ENCODE results near the gene PCDH8. TPM values are rescaled to one million over a fixed set of nuclear protein-coding genes. Genes with fewer than 3 reads are reported as not detected.

The PCDH8 gene
- total and polyA plus RNA-seq, 2 donors (not counting 1 experiment from before 2014, with no cell fraction given), result not detected

DNA sequence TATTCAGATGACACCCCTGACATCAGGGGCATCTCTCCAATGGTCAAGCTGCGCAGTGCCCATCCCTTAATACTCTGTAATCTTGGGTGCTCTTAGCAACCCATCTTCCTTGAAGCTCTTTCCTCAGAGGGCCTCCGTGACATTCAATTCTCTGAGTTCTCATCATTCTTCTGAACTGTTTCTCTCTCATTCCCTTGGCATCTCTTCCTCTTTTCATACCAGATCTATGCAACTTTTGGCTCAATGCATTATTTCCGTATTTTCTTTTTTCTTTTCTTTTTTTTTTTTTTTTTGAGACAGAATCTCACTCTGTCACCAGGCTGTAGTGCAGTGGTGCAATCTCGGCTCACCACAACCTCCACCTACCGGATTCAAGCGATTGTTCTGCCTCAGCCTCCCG is 53.9 kb downstream of the PCDH8 start:
- H3K4me3 ChIP-seq (replicated peaks in 1 of 4; ENCODE audit: control extremely low read depth in 1 of 4, insufficient read depth in 1 of 4, low read depth in 3 of 4, low read length in 4 of 4), result no peak overlapping the region
- TF ChIP-seq, protein P1, sequence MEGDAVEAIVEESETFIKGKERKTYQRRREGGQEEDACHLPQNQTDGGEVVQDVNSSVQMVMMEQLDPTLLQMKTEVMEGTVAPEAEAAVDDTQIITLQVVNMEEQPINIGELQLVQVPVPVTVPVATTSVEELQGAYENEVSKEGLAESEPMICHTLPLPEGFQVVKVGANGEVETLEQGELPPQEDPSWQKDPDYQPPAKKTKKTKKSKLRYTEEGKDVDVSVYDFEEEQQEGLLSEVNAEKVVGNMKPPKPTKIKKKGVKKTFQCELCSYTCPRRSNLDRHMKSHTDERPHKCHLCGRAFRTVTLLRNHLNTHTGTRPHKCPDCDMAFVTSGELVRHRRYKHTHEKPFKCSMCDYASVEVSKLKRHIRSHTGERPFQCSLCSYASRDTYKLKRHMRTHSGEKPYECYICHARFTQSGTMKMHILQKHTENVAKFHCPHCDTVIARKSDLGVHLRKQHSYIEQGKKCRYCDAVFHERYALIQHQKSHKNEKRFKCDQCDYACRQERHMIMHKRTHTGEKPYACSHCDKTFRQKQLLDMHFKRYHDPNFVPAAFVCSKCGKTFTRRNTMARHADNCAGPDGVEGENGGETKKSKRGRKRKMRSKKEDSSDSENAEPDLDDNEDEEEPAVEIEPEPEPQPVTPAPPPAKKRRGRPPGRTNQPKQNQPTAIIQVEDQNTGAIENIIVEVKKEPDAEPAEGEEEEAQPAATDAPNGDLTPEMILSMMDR (conservative IDR thresholded peaks at IDR 0.05 in 1 of 2, IDR thresholded peaks at IDR 0.05 in 1 of 2; ENCODE audit: low read depth in 1 of 2, low read length in 2 of 2), result no peak
- TF ChIP-seq EZH2 (IDR thresholded peaks at IDR 0.05; ENCODE audit: low read length, missing control alignments), result no peak
- no peak overlapping the region for H3K9ac ChIP-seq (ENCODE audit: insufficient read depth, low read length)
- no peaks in the 10 kb centered on the region for H3K36me3 ChIP-seq (ENCODE audit: control insufficient read depth, insufficient read depth, low read length)
- DNase-seq (ENCODE audit: low read depth in 2 of 2), result no peak
- H3K9me3 ChIP-seq (ENCODE audit: control insufficient read depth, insufficient read depth, low read depth, low read length), result no peaks in the 10 kb centered on the region
- no peak overlapping the region for H2AFZ ChIP-seq (ENCODE audit: low read length)
- H3K4me2 ChIP-seq (ENCODE audit: extremely low read depth, insufficient read depth, low read length), result no peak overlapping the region
- no peaks in the 10 kb centered on the region for H3K27me3 ChIP-seq (ENCODE audit: control insufficient read depth, insufficient read depth, low read length)
- H3K4me1 ChIP-seq (ENCODE audit: control insufficient read depth, extremely low read depth, insufficient read depth, low read length), result no peaks in the 10 kb centered on the region
- H3K79me2 ChIP-seq (ENCODE audit: control insufficient read depth, insufficient read depth, low read length), result no peaks in the 10 kb centered on the region
- H4K20me1 ChIP-seq (ENCODE audit: control insufficient read depth, extremely low read depth, insufficient read depth, low read length), result no peaks in the 10 kb centered on the region
- no peak overlapping the region for H3K27ac ChIP-seq (ENCODE audit: insufficient read depth, low read length)

DNA sequence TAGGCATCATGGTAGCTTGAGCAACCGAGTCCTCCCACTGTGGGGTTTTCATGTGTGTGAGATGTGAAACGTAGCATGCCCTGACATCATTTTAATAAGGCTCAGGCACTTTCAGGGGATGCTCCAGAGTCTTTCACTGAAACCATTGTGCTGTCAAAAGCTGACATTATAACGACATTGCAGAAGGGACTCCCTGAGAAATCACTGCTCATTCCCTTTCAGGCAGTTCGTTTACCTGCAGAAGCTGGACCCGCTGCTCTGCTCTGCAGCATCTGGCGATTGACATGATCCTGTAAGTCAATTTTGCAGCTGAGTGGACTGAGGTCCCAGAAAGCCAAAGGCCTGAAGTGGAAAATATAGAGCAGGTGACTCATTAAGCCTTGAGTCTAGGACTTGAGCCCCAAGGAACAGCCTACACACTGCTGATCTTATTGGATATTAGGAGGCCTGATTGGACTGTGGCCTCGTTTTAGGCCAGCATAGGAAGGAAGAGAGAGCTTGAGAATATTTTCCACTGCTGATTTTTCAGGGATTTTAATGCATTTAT is 54.9 kb downstream of the PCDH8 start:
- Histone ChIP-seq H3K27me3 (ENCODE audit: control insufficient read depth, insufficient read depth, low read length) (no peaks in the 10 kb centered on the region), H3K4me3 (replicated peaks in 1 of 4; ENCODE audit: control extremely low read depth in 1 of 4, insufficient read depth in 1 of 4, low read depth in 3 of 4, low read length in 4 of 4) (no peak overlapping the region), H3K4me2 (ENCODE audit: extremely low read depth, insufficient read depth, low read length) (no peak overlapping the region), H3K9ac (ENCODE audit: insufficient read depth, low read length) (no peak overlapping the region), H3K4me1 (ENCODE audit: control insufficient read depth, extremely low read depth, insufficient read depth, low read length) (no peaks in the 10 kb centered on the region), H3K36me3 (ENCODE audit: control insufficient read depth, insufficient read depth, low read length) (no peaks in the 10 kb centered on the region), H2AFZ (ENCODE audit: low read length) (no peak overlapping the region), H4K20me1 (ENCODE audit: control insufficient read depth, extremely low read depth, insufficient read depth, low read length) (no peaks in the 10 kb centered on the region), H3K9me3 (ENCODE audit: control insufficient read depth, insufficient read depth, low read depth, low read length) (no peaks in the 10 kb centered on the region), H3K27ac (ENCODE audit: insufficient read depth, low read length) (no peak overlapping the region), H3K79me2 (ENCODE audit: control insufficient read depth, insufficient read depth, low read length) (no peaks in the 10 kb centered on the region)
- no peak for TF ChIP-seq EZH2 (IDR thresholded peaks at IDR 0.05; ENCODE audit: low read length, missing control alignments)
- TF ChIP-seq, protein P1 (conservative IDR thresholded peaks at IDR 0.05 in 1 of 2, IDR thresholded peaks at IDR 0.05 in 1 of 2; ENCODE audit: low read depth in 1 of 2, low read length in 2 of 2), result no peak
- DNase-seq (ENCODE audit: low read depth in 2 of 2), result no peak

Other genes with a start within 250 kb of the PCDH8 start
- gene HNRNPA1L2, start 206.2 kb downstream of the PCDH8 start, total RNA-seq, result 3.1 and 3.3 TPM in 2 replicates
- 8.7 and 9.8 TPM in 2 replicates for gene HNRNPA1L2, start 206.2 kb downstream of the PCDH8 start, polyA plus RNA-seq
- 45.2 and 45.7 TPM in 2 replicates for gene SUGT1, start 195.8 kb downstream of the PCDH8 start, total RNA-seq
- 59.4 and 60.0 TPM in 2 replicates for gene SUGT1, start 195.8 kb downstream of the PCDH8 start, polyA plus RNA-seq
- gene CNMD, start 108.8 kb downstream of the PCDH8 start, total RNA-seq, result not detected in 2 replicates
- not detected in 2 replicates for gene CNMD, start 108.8 kb downstream of the PCDH8 start, polyA plus RNA-seq
- gene OLFM4, start 180.2 kb upstream of the PCDH8 start, total RNA-seq, result not detected in 2 replicates
- gene OLFM4, start 180.2 kb upstream of the PCDH8 start, polyA plus RNA-seq, result not detected in 2 replicates